CD4-positive, alpha-beta T cell treated with Interleukin-10 for 1 hour (primary cell): ENCODE results near the gene DET1.

Experiments used
- DNase-seq: peaks from one replicate; pipeline ENCODE4 v3.0.0-alpha.2; 2020

DET1 gene

GRCh38 chr15:88463870-88464532 is 82.5 kb downstream of the DET1 start:
- no peak for DNase-seq
